Activated T-cell treated with anti-CD3 and anti-CD28 coated beads, Interleukin-2, amount 50 U/mL, for 4 hours (primary cell): ENCODE data around the gene SLC26A8. TPM values are rescaled to one million over a fixed set of nuclear protein-coding genes. Genes with fewer than 3 reads are reported as not detected.
"Not testable (repeated sequence)": the region's sequence is repeated elsewhere in the genome, so short reads cannot be mapped to it uniquely, and the experiment has no call there.

Experiments used
- ATAC-seq, 2 donors: fragments of 200-7000 bp; cut with Tn5 transposase; one replicate each; pipeline ENCODE4 v1.10.0; 2021
- DNase-seq: peaks from one replicate; pipeline ENCODE4 v3.0.0-alpha.2; 2020
- H3K27me3 Mint-ChIP-seq: one replicate; pipeline ENCODE4 v1.8.0; 2021; ENCODE audit warnings: low read depth, mixed read lengths
- H3K36me3 Mint-ChIP-seq: one replicate; pipeline ENCODE4 v1.8.0; 2022; ENCODE audit warnings: mixed read lengths; ENCODE audit not compliant: insufficient read depth
- H3K4me1 Mint-ChIP-seq: one replicate; pipeline ENCODE4 v1.8.0; 2021; ENCODE audit warnings: low read depth, mixed read lengths
- H3K4me3 Mint-ChIP-seq: one replicate; pipeline ENCODE4 v1.8.0; 2021; ENCODE audit warnings: mild to moderate bottlenecking, moderate library complexity, mixed read lengths
- H3K9me3 Mint-ChIP-seq: one replicate; pipeline ENCODE4 v1.8.0; 2021; ENCODE audit warnings: mixed read lengths
- total RNA-seq, 3 donors: library from RNA; stranded (reverse); gene quantifications; one replicate each; pipeline ENCODE4 v1.2.1, GENCODE V29; 2021

The SLC26A8 gene
- total RNA-seq, 3 donors from 2014 or later: not detected

DNA sequence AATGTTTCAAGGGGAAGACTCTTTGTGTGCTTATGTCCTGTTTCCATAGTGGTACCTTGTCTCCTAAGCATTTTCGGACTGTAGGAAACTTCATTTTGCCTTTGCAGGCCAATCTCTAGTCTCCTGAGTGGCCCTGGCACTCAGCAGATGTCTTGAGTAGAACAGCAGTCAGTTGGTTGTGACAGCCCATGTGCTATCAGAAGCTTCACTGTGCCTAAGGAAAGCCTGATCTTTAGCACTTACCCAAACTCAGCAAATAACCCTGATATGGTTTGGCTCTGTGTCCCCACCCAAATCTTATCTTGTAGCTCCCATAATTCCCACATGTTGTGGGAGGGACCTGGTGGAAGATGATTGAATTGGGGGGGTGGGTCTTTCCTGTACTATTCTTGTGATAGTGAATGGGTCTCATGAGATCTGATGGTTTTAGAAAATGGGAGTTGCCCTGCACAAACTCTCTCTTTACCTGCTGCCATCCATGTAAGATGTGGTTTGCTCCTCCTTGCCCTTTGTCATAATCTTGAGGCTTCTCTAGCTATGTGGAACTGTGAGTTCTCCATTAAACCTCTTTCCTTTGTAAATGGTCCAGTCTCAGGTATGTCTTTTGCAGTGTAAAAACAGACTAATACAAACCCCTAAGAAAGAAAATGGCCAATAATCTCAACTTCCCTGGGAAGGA, 87.6 kb downstream of the SLC26A8 start:
- peaks cover 2% of the 10 kb centered on the region for H3K36me3 Mint-ChIP-seq
- no peaks in the 10 kb centered on the region for H3K27me3 Mint-ChIP-seq
- H3K4me3 Mint-ChIP-seq: no peak overlapping the region
- H3K9me3 Mint-ChIP-seq: no peaks in the 10 kb centered on the region
- no peak for ATAC-seq
- H3K4me1 Mint-ChIP-seq: no peaks in the 10 kb centered on the region
- DNase-seq: no peak

DNA sequence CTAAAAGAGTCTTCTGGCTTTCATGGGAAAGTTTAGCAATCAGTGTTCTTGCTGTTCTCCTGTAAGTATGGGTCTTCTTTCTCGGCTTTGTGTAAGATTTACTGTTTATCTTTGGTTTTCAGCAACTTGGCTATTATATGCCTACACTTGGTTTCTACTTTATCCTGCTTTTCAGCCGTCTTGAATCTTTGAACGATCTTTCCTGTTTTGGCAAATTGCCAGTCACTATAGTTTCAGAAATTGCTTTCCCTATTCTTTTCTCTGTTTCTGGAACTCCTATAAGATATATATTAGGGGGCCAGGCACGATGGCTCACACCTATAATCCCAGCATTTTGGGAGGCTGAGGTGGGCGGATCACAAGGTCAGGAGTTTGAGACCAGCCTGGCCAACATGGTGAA, 89.0 kb downstream of the SLC26A8 start:
- H3K4me3 Mint-ChIP-seq: no peak overlapping the region
- peaks cover 2% of the 10 kb centered on the region for H3K36me3 Mint-ChIP-seq
- ATAC-seq (no peak), DNase-seq (no peak)
- H3K4me1 Mint-ChIP-seq: no peaks in the 10 kb centered on the region
- H3K9me3 Mint-ChIP-seq: no peaks in the 10 kb centered on the region
- no peaks in the 10 kb centered on the region for H3K27me3 Mint-ChIP-seq

DNA sequence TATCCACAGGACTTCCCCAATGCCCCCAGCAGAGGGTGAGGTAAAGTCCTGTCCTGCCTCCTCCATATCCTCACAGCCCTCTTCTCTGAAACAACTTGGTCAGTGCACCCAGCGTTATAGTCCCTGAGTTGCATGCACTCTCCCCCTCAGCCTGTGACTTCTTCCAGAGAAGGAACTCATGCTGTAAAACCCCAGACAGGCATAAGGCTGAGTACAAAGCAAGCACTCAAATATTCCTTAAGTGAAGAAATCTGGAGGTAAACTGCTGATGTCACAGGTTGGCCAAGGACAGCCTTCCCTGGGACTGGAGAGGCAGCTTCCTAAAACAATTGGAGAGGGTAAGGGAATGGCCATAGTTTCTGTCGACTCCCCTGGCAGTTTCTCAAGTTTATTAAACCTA, 90.6 kb downstream of the SLC26A8 start:
- H3K9me3 Mint-ChIP-seq: no peaks in the 10 kb centered on the region
- ATAC-seq (no peak), DNase-seq (no peak)
- H3K27me3 Mint-ChIP-seq: no peaks in the 10 kb centered on the region
- no peak overlapping the region for H3K4me3 Mint-ChIP-seq
- peaks cover 2% of the 10 kb centered on the region for H3K36me3 Mint-ChIP-seq
- no peaks in the 10 kb centered on the region for H3K4me1 Mint-ChIP-seq

DNA sequence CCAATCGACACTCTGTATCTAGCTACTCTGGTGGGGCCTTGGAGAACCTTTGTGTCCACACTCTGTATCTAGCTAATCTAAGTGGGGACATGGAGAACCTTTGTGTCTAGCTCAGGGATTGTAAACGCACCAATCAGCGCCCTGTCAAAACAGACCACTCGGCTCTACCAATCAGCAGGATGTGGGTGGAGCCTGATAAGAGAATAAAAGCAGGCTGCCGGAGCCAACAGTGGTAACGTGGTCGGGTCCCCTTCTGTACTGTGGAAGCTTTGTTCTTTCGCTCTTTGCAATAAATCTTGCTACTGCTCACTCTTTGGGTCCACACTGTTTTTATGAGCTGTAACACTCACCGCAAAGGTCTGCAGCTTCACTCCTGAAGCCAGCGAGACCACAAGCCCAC, 92.6 kb downstream of the SLC26A8 start:
- ATAC-seq, H3K4me1 Mint-ChIP-seq, H3K27me3 Mint-ChIP-seq, H3K36me3 Mint-ChIP-seq, DNase-seq, H3K9me3 Mint-ChIP-seq: not testable (repeated sequence)
- peak overlapping the region; percentile 6 for H3K4me3 Mint-ChIP-seq

GRCh38 chr6:35931120-35931561, 93.3 kb downstream of the SLC26A8 start:
- H3K36me3 Mint-ChIP-seq: peaks cover 2% of the 10 kb centered on the region
- no peaks in the 10 kb centered on the region for H3K27me3 Mint-ChIP-seq
- no peak for DNase-seq
- no peaks in the 10 kb centered on the region for H3K4me1 Mint-ChIP-seq
- no peak for ATAC-seq
- H3K4me3 Mint-ChIP-seq: no peak overlapping the region
- no peaks in the 10 kb centered on the region for H3K9me3 Mint-ChIP-seq

DNA sequence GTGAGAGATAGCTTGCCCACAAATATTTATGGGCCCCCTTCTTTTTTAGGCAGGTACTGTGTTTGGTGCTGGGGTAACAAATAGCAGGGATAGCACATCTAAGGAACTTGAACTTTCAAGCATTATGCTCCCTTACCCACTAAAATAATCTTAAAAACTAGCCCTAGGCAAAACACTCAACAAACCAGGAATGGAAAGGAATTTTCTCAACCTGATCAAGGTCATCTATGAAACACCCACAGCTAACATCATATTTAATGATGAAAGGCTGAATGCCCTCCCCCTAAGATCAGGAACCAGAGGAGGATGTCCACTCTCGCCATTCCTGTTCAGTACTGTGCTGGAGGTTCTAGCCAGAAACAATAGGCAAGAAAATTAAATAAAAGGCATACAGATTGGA, 94.8 kb downstream of the SLC26A8 start:
- no peaks in the 10 kb centered on the region for H3K36me3 Mint-ChIP-seq
- H3K4me3 Mint-ChIP-seq: no peak overlapping the region
- H3K4me1 Mint-ChIP-seq: no peaks in the 10 kb centered on the region
- ATAC-seq (no peak), DNase-seq (no peak)
- H3K9me3 Mint-ChIP-seq: no peaks in the 10 kb centered on the region
- no peaks in the 10 kb centered on the region for H3K27me3 Mint-ChIP-seq

DNA sequence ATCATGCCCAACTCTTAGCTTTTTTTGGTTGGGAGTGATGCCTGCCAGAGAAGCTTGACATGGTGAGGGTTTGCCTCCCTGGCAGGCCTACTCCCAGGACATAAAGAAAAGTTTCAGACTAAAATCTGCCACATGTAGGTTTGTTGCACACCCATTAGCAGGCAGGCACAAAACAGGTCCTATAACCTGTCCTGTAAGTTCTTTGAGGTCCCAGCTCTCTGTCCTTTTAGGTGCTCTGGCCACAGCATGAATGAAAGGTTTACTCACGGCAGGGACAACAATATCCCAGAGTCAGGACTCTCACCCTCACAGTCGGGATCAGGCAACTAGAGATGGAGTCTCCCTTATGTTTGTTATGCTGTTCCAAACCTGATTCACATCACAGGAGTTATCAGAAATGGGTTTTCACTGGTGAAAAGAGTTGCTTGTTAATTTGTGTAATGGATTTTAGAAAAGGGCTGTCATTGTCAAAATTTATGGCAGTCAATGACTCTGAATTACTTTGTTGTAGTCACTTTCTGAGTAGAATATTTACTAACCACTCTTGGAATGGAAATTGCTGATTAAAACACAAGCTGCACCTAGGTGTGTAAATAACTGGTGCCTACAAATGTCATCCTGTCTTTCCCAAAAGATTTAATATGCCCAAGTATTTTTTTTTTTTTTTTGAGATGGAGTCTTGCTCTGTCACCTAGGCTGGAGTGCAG, 97.8 kb downstream of the SLC26A8 start:
- H3K4me1 Mint-ChIP-seq: peaks cover 4% of the 10 kb centered on the region
- H3K4me3 Mint-ChIP-seq: no peak overlapping the region
- H3K27me3 Mint-ChIP-seq: no peaks in the 10 kb centered on the region
- no peaks in the 10 kb centered on the region for H3K9me3 Mint-ChIP-seq
- ATAC-seq (no peak), DNase-seq (no peak)
- H3K36me3 Mint-ChIP-seq: no peaks in the 10 kb centered on the region

DNA sequence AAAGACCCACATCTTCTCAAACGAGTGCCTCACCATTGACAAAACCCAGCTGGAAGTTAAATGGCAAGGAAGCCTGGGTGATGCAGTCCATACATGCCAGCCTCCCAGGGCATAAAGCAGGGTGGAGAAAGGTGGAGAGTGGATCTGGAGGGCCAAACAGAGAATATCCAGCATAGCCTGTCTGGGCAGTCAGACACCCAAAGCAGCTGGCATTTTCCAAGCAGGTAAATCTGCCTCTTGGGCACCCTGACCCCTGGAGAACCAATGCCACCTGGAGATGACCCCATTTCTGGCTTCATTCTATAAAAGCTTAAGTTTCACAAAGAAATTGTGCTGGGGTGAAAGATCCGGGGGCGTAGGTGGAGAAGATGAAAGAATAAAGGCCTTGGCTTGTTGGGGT, 98.5 kb downstream of the SLC26A8 start:
- ATAC-seq (no peak), DNase-seq (no peak)
- peaks cover 8% of the 10 kb centered on the region for H3K4me1 Mint-ChIP-seq
- H3K9me3 Mint-ChIP-seq: no peaks in the 10 kb centered on the region
- H3K4me3 Mint-ChIP-seq: no peak overlapping the region
- H3K27me3 Mint-ChIP-seq: no peaks in the 10 kb centered on the region
- H3K36me3 Mint-ChIP-seq: no peaks in the 10 kb centered on the region

GRCh38 chr6:35924146-35924545, 100.3 kb downstream of the SLC26A8 start:
- peaks cover 11% of the 10 kb centered on the region for H3K4me1 Mint-ChIP-seq
- H3K4me3 Mint-ChIP-seq: no peak overlapping the region
- H3K9me3 Mint-ChIP-seq: no peaks in the 10 kb centered on the region
- no peaks in the 10 kb centered on the region for H3K27me3 Mint-ChIP-seq
- DNase-seq (no peak), ATAC-seq (no peak)
- no peaks in the 10 kb centered on the region for H3K36me3 Mint-ChIP-seq

- Mint-ChIP-seq H3K4me1 (peaks cover 29% of the 10 kb centered on the region), H3K4me3 (peak overlapping the region; percentile 93), H3K27me3 (no peaks in the 10 kb centered on the region), H3K36me3 (peaks cover 6% of the 10 kb centered on the region), H3K9me3 (no peaks in the 10 kb centered on the region)
- DNase-seq: no peak
- ATAC-seq: no peak
Measured at GRCh38 chr6:35922139-35922554, 102.3 kb downstream of the SLC26A8 start.

- DNase-seq (peak; percentile 82), ATAC-seq (peak; percentile 77 to 79)
- H3K4me3 Mint-ChIP-seq: peak within 1 kb of the TSS; percentile 93
- H3K9me3 Mint-ChIP-seq: no peaks in the 10 kb centered on the region
- peaks cover 34% of the 10 kb centered on the region for H3K4me1 Mint-ChIP-seq
- H3K36me3 Mint-ChIP-seq: peaks cover 10% of the 10 kb centered on the region
- no peaks in the 10 kb centered on the region for H3K27me3 Mint-ChIP-seq
Measured at GRCh38 chr6:35920793-35921732, 103.4 kb downstream of the SLC26A8 start, which contains the start of gene SRPK1. TSS of gene SRPK1 (minus strand) at chr6:35921098. CDS start at chr6:35921056, 42 bp downstream.

DNA sequence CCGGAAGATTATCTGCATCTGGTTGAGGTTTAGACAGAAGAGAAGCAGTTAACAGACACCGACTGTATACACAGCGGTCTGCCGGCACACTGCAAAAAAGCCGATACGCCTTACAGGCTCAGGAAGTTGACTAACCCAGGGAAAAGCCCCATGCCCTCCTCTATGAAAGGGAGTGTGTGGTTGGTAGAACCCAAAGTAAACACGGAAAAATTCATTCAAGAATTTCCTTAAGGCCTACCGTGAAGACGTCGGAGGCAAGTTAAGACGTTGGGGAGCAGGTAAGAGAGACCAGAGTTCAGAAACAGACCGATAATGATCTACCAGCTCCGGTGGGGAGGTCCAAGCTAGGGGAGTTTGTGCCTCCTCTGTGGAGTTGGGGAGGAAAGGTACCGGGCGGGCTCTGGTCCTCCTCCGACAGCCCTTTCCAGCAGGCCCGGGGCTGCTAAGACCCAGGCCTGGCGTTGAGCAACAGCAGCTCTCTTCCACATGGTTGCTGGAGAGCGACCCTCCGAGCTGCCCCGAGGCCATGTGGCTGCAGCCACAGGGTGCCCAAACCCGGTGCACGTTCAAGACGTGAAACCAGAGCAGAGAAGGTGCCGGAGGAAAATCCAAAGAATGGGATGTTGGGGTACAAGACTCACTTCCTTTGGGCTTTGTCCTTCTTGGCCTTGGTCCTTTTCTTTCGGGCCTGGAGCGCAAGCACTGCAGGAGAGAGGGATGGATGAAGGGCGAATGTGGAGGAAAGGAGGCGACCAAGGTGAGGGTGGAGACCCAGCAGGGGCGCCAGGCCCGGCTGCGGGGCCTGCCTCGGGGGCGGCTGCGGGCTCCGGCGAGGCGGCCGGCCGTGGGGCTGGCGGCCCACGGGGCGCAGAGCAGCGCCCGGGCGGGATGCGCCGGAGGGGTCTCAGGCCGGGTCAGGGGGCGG, 104.4 kb downstream of the SLC26A8 start:
- peaks cover 10% of the 10 kb centered on the region for H3K36me3 Mint-ChIP-seq
- peaks cover 34% of the 10 kb centered on the region for H3K4me1 Mint-ChIP-seq
- DNase-seq (peak; percentile 50), ATAC-seq (peak; percentile 77 to 81)
- H3K4me3 Mint-ChIP-seq: peak overlapping the region; percentile 89
- H3K27me3 Mint-ChIP-seq: no peaks in the 10 kb centered on the region
- no peaks in the 10 kb centered on the region for H3K9me3 Mint-ChIP-seq

GRCh38 chr6:35919085-35919826, 105.2 kb downstream of the SLC26A8 start:
- ATAC-seq: peak; percentile 3 to 17
- peaks cover 34% of the 10 kb centered on the region for H3K4me1 Mint-ChIP-seq
- H3K4me3 Mint-ChIP-seq: peak overlapping the region; percentile 89
- no peak for DNase-seq
- no peaks in the 10 kb centered on the region for H3K27me3 Mint-ChIP-seq
- H3K36me3 Mint-ChIP-seq: peaks cover 12% of the 10 kb centered on the region
- no peaks in the 10 kb centered on the region for H3K9me3 Mint-ChIP-seq
